Ovary (tissue), 3 donors: ENCODE measurements around the gene U2AF1L4.

ENCODE experiments used
- EP300 ChIP-seq: sonication (generic); formaldehyde crosslinking; IDR thresholded peaks from one replicate; pipeline ENCODE4 v1.6.1; 2017; ENCODE audit warnings: antibody characterized with exemption
- POLR2A ChIP-seq: fragments of 450-650 bp; IDR thresholded peaks from one replicate; pipeline ENCODE4 v1.6.1; 2017; ENCODE audit warnings: antibody characterized with exemption, mild to moderate bottlenecking, moderate library complexity
- TF ChIP-seq, protein P1 (sequence below), 3 donors: fragments of 450-650 bp in 2 of 3; fragments of 200-600 bp in 1 of 3; IDR thresholded peaks; one replicate each; pipeline versions ENCODE4 v1.5.1 to v1.8.0; 2016 to 2022; ENCODE audit warnings: antibody characterized with exemption in 3 of 3, mild to moderate bottlenecking in 1 of 3
- donor health status: DM: no; HTN: no; CAD: no.

GRCh38 chr19:35791814-35792279, 46.6 kb upstream of the U2AF1L4 start:
- TF ChIP-seq, protein P1, sequence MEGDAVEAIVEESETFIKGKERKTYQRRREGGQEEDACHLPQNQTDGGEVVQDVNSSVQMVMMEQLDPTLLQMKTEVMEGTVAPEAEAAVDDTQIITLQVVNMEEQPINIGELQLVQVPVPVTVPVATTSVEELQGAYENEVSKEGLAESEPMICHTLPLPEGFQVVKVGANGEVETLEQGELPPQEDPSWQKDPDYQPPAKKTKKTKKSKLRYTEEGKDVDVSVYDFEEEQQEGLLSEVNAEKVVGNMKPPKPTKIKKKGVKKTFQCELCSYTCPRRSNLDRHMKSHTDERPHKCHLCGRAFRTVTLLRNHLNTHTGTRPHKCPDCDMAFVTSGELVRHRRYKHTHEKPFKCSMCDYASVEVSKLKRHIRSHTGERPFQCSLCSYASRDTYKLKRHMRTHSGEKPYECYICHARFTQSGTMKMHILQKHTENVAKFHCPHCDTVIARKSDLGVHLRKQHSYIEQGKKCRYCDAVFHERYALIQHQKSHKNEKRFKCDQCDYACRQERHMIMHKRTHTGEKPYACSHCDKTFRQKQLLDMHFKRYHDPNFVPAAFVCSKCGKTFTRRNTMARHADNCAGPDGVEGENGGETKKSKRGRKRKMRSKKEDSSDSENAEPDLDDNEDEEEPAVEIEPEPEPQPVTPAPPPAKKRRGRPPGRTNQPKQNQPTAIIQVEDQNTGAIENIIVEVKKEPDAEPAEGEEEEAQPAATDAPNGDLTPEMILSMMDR (IDR thresholded peaks at IDR 0.05), result no peak
- TF ChIP-seq POLR2A (no peak), EP300 (no peak)
